CD4-positive, alpha-beta T cell treated with Interleukin-1 beta for 1 hour (primary cell): ENCODE data around the gene RNF222.
A peak's percentile ranks its signal among the peaks of the same experiment; 100 is the strongest.

ENCODE experiments used
- DNase-seq, 2 donors: peaks; one replicate each; pipeline ENCODE4 v3.0.0-alpha.2; 2020 to 2022

The RNF222 gene, protein sequence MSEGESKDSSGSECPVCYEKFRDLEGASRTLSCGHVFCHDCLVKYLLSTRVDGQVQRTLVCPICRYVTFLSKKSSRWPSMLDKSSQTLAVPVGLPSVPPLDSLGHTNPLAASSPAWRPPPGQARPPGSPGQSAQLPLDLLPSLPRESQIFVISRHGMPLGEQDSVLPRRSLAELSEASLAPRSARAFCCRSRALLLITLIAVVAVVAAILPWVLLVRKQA

DNA sequence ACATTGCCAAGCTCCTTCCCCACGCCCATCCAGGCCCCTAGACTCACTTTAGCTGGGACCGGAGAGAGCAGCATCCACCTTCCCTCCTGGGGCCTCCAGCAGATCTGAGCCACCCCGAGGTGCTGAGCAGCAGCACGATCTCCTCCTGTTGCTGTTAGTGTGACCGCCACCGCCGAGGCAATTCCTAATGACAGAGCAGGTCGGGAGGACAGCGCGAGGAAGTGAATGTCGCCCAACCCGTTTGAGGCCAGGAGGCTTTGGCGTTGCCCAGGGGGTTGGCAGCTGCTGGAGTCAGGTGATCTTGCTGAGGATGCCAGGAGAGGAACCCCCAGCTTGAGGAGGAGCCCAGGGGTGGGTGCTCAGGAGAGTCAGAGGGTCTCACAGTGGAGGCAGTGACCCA, at the start of gene RNF222:
Gene RNF222 (minus strand): TSS at position 192 of the 400 bp plus-strand sequence. CDS start 4,366 bp downstream, outside the sequence.
- no peak for DNase-seq

DNA sequence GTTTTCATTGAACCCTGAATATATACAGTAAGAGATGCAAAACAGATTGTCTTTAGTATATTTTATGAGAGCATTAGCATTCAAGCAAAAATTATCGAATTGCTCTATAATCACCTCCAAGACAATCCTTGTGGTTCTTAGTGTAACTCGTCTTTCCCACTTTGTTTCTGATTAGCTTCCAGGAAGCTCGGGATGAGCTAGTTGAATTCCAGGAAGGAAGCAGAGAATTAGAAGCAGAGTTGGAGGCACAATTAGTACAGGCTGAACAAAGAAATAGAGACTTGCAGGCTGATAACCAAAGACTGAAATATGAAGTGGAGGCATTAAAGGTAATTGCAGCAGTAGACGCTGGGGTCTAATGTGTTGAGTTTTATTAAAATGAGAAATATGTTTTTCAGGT, 47.9 kb upstream of the RNF222 start:
- DNase-seq, result no peak

DNA sequence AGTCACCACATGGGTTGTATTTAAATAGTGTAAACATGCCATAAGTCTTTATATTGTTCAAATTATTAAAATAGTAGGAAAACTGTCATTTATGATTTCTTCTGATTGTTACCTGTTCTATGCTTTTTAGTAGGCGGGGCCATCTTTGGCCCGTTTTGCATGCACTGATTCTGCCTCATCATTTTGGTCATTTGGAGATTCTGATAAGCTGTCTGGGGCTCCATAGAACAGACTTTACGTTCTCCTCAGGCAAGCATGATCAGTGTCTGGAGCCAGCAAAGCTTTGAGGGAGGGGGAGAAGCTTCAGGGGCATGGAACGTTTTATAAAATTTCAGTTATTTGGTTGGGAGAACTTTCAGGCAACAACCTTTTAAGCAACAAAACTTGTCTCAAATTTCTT, 46.9 kb upstream of the RNF222 start:
- DNase-seq, result no peak

DNA sequence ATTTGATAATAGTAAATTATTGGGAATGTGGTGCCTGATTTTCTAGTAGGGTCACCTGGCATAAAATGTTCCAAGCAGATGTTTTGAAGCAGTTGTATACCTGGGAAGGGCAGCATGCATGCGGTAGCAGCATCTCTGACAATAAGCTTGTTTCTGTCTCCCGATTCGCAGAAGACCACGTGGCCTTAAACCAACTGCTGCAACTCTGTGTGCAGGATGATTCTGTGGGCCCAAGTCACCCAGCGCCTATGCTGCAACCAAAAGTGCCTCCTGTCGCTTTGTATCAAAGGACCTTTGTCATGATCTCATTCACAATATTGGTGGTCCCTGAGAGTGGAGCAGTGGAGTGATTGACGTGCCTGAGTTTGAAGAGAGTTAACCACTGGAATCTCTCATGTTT, 46.1 kb upstream of the RNF222 start:
- no peak for DNase-seq

DNA sequence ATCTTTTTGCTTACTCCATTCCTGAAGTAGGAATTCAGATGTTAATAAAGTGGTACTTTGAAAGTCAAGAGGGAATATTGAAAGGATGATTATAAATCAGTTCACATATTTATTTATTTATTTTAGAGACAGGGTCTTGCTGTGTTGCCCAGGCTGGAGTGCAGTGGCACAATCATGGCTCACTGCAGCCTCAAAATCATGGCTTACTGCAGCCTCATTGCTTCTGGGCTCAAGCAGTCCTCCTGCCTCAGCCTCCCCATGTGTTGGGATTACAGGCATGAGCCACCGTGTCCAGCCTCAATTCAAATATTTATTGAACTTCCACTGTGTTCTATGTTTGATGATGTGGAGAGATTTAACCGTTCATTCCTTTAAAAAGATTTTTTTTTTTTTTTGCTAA, 44.7 kb upstream of the RNF222 start:
- no peak for DNase-seq

DNA sequence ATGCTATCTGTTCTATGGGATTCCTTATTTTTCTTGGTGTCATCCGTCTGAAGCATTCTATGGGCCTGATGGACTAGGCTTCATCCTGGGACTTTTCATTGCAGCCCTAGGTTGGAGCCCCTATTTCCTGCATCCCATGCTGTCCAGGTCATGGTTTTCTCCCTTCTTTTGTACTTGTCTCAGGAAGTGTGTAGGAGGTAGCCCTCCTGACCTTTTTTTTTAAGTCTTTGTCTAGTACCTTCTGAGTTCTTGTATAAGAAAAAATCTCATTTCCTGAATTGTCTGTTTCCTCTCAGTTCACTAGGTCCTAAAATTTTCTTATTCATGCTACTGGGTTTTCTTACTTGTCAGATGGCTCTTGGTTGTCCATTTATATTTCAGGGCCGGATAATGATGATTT, 44.1 kb upstream of the RNF222 start:
- no peak for DNase-seq

DNA sequence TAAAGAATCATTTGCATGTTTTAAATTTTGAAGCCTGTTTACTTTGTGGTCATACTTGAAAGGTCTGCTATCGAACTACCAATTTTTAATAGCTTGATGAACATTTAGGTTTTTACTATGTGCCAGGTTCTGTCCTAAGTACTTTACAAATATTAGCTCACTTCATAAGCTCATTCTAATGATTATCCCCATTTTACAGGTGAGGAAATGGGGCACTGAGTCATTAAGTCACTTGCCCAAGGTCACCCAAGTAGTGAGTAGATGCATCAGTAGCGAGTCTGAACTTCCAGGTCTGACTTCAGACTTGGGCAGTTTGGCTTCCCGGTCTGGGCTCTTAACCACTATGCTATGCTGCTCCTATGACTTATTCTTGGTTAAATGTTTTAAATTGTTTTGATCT, 42.1 kb upstream of the RNF222 start:
- no peak for DNase-seq

DNA sequence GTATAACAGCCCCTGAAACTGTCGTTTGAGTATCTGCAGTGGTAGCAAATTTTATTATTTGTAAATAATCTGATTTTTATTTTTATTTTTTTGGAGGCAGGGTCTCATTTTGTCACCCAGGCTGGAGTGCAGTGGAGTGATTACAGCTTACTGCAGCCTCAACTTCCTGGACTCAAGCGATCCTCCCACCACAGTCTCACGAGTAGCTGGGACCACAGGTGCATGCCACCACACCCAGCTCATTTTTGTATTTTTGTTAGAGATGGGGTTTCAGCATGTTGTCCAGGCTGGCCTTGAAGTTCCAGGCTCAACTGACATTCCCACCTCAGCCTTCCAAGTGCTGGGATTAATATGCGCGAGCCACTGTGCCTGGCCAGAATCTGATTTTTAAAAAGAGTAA, 40.8 kb upstream of the RNF222 start:
- DNase-seq, result no peak

DNA sequence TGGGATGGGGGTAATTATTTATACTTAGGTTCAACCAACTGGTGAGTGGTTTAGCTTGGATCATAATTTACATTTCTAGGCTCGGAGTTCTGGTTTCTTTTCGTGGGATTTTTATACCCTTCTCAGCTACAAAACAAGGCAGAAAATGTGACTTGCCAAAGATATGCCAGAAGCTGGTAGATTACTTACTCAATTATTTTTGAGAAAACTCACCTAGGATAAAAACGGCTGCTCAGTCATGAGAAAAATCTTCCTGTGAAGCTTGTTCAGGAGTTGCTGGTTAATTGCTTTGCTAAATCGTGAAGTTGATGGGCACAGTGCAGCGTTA, 39.2 kb upstream of the RNF222 start:
- DNase-seq, result no peak

DNA sequence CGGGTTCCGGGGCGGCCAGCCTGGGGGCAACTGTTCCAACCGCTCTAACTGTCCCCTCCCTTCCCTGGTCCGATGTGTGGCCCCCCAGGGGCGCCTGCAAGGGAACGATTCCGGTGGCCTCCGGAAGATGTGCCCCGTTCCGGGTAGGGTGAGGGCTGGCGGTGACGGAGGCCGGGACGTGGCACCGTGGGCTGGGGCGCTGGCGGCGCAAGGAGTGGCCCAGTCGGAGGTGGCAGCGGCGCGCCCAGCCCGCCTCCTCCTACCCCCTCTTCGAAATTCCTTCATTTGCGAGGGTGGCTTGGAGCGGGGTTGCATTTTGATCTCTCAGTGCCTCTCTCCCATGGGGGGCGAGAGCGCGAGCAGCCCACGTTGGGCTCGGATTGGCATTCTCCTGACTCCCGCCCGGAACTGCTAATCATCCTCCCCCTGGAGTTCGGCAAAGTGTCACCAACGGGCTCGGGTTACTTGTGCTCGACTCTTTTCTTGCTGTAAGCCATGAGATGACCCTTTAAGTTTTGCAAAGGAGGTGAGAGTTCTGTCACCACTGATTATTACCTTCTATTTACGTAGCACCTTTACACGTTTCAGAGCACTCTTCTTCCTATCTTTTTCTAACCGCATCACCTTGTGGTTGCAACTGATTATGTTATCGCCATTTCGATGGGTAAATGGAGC, 38.7 kb upstream of the RNF222 start:
- DNase-seq, result peak; percentile 52 to 63

DNA sequence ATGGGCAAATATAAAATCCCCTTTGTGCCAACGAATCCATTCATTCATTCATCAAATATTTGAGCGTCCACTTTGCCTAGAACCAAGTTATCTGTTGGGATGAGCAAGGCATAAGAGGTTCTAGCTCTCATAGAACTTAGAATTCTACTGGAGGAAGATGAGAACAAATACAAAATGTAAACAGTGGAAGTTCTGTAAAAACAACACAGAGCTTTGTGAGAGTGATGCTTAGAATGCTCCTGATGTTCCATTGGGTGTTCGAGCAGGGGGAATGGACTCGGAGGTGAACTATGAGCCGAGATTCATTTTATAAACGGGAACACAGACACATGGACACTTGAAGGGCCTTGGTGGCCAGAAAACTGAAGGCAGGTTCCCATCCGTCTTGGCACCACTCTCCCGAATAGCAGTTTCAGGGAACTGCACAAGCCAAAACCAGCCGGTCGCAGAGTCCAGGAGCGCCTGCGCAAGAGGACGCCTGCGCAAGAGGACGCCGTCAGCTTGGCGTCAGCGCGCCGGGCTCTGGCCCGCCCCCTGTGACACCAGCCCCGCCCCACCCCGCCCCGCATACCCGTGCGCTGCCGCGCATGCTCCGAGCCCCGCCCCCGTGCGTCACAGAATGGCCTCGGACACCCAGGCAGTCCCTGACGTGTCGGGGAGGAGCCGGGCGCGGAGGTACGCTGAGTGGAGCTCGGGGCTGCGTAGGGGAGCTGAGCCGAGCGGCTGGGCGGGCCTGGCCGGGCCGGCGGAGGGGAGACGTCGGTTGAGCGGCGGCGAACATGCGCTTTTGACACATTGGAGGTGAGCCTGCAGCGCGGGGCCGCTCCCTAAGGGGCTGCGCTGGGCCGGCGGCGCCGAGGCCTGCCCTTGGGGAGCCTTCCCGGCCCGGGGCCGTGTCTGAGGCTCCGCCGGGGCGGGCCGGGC, 37.9 kb upstream of the RNF222 start, which contains the start of gene NDEL1:
Gene NDEL1 (plus strand): TSS at position 640 of the 924 bp plus-strand sequence. CDS start 8,388 bp downstream, outside the sequence.
- DNase-seq, result peak; percentile 98 to 99

DNA sequence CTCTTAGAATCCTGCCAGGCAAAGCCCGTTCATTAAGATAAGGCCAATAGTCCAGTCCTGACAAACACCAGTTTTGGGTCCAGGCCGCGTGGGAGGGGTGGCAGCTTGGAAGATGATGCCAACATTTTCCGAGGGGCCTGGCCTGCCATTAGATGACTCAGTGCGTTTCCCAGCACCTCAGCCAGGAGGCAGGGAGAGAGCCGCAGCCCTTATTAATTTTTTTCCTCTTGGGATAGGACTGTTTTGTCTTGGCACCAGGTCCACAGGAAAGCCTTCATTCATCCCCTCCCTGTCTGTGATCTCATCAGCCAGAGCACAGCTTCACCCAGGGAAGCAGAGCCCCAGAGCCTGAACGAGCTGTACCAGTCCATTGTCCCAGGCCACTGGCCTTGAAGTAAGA, 33.3 kb upstream of the RNF222 start:
- no peak for DNase-seq

DNA sequence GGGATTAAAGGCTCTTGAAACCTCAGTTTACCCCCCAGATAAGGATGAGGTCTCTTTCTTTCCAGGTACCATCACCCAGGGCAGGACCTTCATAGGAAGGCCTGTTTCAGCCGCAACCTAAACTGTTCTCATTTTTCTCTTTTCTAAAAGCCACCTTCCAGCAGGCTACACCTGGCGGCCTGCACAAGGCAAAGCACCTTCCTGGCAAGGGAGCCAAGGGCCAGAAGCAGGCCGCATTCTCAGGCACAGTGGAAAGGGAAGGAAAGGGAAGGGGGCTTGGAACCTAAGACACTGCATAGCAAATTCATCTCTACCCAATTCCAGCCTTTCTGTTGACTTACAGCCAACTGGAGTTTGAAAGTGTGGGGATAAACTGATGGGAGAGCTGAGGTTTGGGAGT, 29.2 kb upstream of the RNF222 start:
- DNase-seq, result no peak

DNA sequence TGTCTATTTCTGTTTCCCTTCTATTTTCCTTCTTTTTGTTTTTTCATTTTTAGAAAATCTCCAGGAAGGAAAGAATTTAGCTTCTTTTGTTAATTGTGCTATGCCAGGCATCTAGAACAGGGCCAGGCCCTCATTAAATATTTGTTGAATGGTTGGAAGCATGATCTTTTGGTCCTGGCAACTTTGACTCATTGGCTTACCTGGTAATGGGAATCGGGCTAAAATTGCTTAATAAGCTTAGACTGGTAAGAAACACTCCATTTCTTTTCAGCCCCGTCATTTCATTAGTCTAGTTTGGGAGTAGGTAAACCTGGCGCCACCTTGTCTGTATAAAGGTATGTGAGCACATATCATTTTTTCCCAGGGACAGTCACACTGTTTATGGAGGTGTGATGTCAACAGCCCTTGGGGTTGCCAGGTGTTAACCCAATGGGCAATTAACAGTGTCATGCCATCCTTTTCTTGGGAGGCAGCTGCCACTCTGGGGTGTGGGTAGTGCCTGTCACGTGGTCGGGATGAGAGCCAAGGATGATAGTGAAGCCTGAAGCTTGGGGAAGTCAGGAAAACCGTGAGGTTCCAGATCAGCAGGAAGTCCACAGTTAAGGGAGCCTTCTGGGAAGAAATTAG, 28.6 kb upstream of the RNF222 start:
- no peak for DNase-seq

DNA sequence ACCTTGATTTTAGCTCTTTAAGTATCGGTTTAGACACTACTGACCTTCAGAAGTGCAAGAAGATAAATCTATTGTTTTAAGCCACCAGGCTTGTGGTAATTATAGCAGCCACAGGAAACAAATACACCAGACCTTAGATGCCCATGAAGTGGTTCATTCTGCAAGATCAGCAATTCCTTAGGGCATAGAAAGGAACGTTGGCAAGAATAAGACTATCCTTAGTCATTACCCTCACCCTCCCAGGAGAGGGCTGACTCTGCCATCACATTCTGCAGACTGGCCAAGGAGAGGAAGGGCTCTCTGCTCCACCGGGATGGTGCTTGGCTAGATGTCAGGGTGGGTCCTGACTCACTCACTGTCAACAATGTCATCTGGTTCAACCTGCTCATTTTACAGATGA, 23.9 kb upstream of the RNF222 start:
- DNase-seq, result no peak

DNA sequence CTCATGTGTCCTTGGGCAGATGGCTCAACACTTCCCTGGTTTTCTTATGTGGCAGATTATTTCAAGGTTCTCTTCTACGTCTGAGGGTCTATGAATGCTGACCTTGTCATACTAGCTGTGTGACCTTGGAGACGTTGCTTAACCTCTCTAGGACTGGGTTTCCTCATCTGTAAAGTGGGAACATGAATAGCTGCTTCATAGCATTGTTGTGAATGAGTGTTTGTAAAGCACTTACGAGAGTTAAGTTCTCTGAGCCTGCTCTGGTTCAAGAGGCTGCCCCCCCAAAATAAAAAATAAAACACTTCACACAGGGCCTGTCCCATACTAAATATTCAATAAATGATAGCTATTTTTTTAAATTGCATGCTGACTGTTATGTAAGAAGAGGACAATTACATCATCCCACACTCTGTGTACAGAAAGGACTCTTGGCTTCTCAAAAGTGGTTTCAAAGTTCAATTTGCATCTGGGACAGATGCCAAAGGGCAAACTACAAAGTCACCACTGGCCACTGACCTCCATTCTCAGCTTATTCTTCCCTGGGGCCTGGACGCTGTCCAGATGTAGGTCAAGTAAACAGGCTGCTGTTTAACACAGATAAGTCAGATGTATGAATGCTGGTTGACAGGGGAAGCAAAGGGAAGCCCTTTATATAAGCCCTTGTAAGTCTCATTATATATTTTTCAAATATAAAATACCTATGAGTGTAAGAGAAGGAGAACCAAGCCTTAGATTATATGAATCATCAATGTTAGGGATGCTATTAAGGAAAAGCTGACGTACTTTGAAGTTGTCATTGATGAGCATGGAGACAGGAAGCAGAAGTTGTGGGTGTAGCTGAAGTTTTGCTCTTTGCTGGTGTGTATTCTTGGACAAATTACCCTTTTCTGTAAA, 22.7 kb upstream of the RNF222 start:
- peak in 1 of 2 donors; percentile 17 for DNase-seq

DNA sequence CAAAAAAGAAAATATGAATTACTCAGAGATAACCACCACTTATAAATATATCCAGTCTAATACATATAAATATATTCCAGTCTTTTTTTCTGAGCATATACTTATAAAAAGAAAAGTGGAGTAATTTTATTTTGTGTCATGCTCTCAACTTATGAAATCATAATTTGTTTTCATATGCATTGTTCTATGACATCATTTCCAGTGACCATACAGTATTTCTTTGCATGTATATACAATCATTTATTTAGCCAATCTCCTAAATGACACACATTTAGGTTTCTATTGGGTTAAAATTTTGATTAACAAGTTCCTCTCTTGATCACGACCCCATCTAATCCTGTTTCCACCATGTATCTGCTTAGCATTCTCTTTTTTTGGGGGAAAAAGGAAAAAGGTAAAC, 21.7 kb upstream of the RNF222 start:
- DNase-seq, result no peak

DNA sequence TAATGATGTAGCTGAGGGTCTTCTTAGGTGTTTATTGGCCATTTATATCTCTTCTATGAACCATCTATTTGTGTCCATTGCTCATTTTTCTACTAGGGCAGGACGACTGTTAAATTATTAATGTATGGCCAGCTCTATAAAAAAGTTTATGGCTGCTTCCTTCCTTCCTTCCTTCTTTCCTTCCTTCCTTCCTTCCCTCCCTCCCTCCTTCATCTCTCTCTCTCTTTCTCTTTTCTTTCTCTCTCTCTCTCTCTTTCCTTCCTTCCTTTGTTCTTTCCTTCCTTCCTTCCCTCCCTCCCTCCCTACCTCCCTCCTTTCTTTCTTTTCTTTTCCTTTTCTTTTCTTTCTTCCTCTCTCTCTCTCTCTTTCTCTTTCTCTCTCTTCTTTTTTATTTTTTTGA, 20.8 kb upstream of the RNF222 start:
- no peak for DNase-seq

DNA sequence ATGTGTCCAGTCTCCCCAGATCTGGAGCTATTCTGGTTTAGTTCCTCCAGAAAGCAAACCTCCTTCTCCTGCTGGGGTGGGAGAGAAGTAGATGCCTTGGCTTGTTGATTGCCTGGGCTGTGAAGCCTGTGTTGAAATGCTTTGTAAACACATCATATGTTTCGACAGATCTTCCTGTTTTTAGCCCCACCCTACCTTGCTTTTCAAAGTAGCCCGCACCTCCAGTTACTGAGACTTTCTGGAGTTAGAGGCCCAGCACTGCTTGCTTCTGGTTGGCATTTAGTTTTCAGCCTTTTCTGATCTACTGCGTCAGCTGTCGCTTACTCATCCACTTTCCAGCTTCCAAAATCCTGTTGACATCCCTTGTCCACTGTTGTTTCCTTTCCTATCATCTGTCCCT, 20.2 kb upstream of the RNF222 start:
- DNase-seq, result peak in 1 of 2 donors; percentile 51

DNA sequence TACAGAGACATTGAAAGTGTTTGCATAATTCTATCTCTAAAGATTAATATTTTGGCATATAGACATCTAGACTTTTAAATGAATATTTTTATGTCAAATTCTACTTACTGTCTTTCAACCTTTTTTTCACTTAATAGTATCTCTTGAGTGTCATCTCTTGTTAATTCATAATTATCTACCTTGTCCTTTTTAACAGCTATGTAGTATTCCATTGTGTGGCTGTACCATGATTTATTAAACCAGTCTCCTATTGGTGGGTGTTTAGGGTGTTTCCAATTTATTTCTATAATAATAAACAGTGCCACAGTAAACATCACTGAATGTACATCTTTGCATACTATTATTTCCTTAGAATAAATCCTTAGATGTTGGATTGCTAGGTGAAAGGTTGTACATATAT, 16.3 kb upstream of the RNF222 start:
- no peak for DNase-seq

DNA sequence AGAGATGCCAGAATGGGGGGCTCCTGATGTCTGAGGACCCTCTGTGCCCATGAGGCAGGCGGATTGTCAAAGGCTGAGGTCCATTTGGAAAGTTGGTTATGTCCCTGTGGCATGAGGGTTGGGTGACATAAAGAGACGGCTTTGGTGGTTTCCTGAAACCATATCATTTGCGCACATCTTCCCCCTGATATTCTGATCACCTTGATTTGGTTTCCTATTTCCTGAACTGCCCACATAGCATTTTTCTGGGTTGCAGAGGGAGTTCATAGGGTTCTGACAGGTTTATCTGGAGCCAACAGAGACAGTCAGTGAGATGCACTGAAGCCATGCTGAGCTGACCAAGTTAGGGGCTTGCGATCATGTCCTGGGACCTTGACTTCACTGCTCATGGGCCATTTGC, 15.7 kb upstream of the RNF222 start:
- peak in 1 of 2 donors; percentile 17 for DNase-seq

DNA sequence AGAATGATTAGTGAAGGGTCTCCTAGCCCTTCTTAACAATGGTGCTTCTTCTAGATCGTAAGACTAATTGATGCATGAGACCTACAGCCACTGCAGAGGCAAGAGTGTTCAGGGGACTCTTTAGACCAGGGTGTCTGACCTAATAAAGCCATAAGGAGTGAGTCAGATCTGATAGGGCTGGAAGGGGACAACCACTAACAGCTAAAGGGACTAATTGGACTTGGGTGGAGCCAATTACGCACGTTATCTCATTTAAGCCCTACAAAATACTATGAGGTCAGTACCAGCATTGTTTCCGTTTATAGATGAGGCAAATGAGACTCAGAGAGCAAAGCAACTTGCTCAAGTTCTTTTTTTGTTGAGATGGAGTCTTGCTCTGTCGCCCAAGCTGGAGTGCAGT, 14.5 kb upstream of the RNF222 start:
- no peak for DNase-seq
